ENCODE results near the gene UPK2.
A peak's percentile ranks its signal among the peaks of the same experiment; 100 is the strongest.

Gene UPK2

DNA sequence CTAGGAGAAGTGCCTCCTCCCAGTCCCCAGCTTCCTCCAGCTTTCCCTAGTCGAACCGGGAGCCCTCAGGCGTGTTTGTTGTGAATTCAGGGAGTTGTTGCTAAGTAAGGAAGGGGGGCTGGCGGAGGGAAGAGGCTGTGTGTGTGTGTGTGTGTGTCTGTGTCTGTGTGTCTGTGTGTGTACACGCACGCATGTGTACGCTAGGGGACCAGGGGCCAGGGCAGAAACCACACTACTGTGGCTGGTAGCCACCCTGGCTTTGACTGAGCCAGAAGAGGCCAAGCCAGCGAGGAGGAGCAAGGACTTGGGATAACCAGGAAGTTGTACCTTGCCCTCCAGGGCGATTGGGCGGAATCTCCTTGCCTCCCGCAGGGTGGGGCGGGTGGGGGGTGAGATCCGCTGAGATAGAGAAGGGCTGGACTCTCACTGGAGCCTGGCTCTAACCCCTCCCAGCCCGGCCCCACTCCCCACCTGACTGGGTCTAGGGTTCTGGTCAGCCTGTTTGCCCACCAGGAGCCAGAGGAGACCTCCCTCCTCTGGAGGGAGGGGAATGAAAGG lies 37.9 kb upstream of the UPK2 start:
- peaks cover 2% of the 10 kb centered on the region for H3K79me2 ChIP-seq
- no peak overlapping the region for H2AFZ ChIP-seq
- H3K27ac ChIP-seq: peak overlapping the region; percentile 51
- peak overlapping the region; percentile 13 for H3K4me2 ChIP-seq (ENCODE audit: low read length)
- H3K4me1 ChIP-seq: peaks cover 33% of the 10 kb centered on the region
- H3K9ac ChIP-seq: no peak overlapping the region
- H3K27me3 ChIP-seq (ENCODE audit: control insufficient read depth, insufficient read depth, low read length): no peaks in the 10 kb centered on the region
- no peaks in the 10 kb centered on the region for H3K9me3 ChIP-seq (ENCODE audit: control insufficient read depth, low read length)
- H3K4me3 ChIP-seq (ENCODE audit: low read depth, low read length): no peak overlapping the region
- H3K36me3 ChIP-seq (ENCODE audit: control insufficient read depth, insufficient read depth, low read length): no peaks in the 10 kb centered on the region
- TF ChIP-seq, protein P1, sequence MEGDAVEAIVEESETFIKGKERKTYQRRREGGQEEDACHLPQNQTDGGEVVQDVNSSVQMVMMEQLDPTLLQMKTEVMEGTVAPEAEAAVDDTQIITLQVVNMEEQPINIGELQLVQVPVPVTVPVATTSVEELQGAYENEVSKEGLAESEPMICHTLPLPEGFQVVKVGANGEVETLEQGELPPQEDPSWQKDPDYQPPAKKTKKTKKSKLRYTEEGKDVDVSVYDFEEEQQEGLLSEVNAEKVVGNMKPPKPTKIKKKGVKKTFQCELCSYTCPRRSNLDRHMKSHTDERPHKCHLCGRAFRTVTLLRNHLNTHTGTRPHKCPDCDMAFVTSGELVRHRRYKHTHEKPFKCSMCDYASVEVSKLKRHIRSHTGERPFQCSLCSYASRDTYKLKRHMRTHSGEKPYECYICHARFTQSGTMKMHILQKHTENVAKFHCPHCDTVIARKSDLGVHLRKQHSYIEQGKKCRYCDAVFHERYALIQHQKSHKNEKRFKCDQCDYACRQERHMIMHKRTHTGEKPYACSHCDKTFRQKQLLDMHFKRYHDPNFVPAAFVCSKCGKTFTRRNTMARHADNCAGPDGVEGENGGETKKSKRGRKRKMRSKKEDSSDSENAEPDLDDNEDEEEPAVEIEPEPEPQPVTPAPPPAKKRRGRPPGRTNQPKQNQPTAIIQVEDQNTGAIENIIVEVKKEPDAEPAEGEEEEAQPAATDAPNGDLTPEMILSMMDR (IDR thresholded peaks at IDR 0.05): no peak

DNA sequence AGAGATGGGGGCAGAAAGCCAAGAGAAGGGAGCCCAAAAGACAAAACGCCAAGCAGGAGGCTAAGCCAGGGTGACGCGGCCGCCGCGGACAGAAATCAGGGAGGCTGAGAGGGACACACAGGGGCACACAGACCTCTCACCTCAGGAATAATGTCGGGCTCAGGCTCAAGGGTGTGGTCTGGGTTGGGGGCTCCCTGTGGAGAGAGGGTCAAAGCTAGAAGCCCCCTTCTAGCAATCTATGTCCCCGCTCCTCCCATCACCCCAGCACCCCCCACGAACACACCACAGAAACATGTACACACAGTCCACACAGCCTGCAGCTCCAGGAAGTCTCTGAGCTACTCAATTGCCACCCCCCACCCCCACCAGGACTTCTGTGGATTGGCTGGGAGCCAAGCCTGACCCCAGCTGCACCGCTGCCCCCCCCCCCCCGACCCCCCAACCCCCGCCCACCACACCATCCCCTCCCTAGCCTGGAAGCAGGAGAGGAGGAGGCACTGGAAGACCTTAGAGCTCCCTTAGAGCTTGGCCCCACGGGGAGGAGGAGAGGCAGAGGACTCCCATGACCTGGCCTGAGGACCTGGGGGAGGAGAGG lies 37.3 kb upstream of the UPK2 start:
- TF ChIP-seq, protein P1 (IDR thresholded peaks at IDR 0.05): no peak
- Histone ChIP-seq H3K79me2 (peaks cover 3% of the 10 kb centered on the region), H3K4me3 (ENCODE audit: low read depth, low read length) (no peak overlapping the region), H3K36me3 (ENCODE audit: control insufficient read depth, insufficient read depth, low read length) (no peaks in the 10 kb centered on the region), H3K9ac (no peak overlapping the region), H3K27me3 (ENCODE audit: control insufficient read depth, insufficient read depth, low read length) (no peaks in the 10 kb centered on the region), H2AFZ (no peak overlapping the region), H3K4me2 (ENCODE audit: low read length) (peak overlapping the region; percentile 55), H3K27ac (peak overlapping the region; percentile 51), H3K9me3 (ENCODE audit: control insufficient read depth, low read length) (no peaks in the 10 kb centered on the region), H3K4me1 (peaks cover 34% of the 10 kb centered on the region)

DNA sequence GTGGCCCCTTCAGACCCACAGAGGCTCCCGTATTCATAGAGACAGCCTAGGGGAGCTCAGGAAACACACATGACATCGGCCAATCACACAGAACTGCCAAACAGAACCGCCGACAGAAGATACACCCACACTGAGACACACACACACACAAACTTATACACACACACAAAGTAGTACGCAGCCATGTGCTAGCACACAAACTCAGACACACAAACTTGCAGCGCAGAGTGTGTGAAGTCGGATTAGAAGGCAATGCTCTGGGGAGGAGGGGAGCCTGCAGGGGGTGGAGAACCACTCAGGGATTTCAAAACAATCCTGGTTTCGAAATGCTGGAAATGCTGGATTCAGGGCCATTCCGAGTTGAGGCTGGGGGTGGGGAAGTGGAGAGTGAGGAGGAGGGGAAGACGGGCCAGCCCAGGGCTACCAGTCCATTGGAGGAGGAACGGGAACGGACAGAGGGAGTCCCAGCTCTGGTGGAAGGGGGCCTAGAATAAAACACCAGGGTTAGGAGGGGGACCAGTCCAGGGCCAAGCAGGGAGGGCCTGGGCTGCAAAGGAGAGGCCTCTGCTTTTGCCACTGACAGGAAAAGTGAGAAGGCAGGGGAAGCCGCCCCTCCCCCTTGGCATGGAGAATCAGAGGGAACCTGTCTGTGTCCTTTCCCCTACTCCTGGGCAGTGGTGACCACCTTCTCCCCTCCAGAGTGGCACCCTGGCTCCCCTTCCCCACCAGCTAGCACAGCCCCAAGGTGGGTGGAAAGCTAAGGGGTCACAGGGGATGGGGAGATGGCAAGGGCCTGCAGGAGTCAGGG lies 34.8 kb upstream of the UPK2 start:
- Histone ChIP-seq H3K4me3 (ENCODE audit: low read depth, low read length) (peak overlapping the region; percentile 47), H3K27me3 (ENCODE audit: control insufficient read depth, insufficient read depth, low read length) (no peaks in the 10 kb centered on the region), H3K79me2 (peaks cover 6% of the 10 kb centered on the region), H3K27ac (peak overlapping the region; percentile 53), H3K9ac (no peak overlapping the region), H3K4me1 (peaks cover 35% of the 10 kb centered on the region), H3K9me3 (ENCODE audit: control insufficient read depth, low read length) (no peaks in the 10 kb centered on the region), H3K36me3 (ENCODE audit: control insufficient read depth, insufficient read depth, low read length) (no peaks in the 10 kb centered on the region), H3K4me2 (ENCODE audit: low read length) (peak overlapping the region; percentile 91), H2AFZ (no peak overlapping the region)
- TF ChIP-seq, protein P1 (IDR thresholded peaks at IDR 0.05): no peak

DNA sequence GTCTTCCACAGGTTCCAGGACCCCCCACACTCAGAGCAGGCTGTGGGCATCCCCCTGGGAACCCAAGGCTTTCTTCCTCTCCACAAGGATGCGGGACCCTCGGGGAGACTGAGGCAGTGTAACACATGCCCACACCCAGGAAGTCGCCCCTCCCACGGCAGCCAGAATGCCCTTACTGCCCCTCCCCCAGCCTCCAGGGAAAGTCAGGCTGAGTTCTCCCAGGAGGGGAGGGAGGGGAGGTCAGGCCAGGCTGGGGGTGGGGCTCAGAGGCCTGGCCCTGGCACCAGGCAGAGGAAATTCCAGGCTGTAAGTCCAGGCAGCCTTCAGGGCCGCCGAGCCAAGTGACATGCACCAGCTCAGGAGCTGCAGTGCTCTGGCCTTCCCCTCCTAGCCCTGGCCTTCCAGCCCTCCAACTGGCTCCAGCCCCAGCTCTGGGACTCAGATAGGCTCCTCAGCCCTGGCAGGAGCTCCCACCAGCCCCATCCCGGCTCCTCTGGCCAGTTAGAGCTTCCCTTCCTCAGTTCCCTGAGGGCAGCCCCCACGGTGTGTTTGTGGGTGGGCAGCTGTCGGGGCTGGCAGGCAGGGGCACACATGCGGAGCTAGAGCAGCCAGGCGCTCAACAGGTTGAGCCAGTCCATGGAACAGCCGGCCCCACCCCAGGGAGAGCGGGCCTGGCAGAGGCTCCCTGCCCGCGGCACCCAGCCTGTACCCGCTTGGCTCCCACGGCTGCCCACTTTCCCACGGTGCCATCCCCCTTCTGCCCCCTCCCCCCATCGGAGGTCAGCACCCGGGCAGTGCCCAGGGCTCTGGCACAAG lies 34.0 kb upstream of the UPK2 start:
- H3K4me3 ChIP-seq (ENCODE audit: low read depth, low read length): peak overlapping the region; percentile 47
- no peak overlapping the region for H2AFZ ChIP-seq
- peaks cover 35% of the 10 kb centered on the region for H3K4me1 ChIP-seq
- no peaks in the 10 kb centered on the region for H3K36me3 ChIP-seq (ENCODE audit: control insufficient read depth, insufficient read depth, low read length)
- H3K9ac ChIP-seq: no peak overlapping the region
- H3K4me2 ChIP-seq (ENCODE audit: low read length): peak overlapping the region; percentile 91
- H3K27ac ChIP-seq: peak overlapping the region; percentile 53
- TF ChIP-seq, protein P1 (IDR thresholded peaks at IDR 0.05): no peak
- no peaks in the 10 kb centered on the region for H3K27me3 ChIP-seq (ENCODE audit: control insufficient read depth, insufficient read depth, low read length)
- peaks cover 4% of the 10 kb centered on the region for H3K79me2 ChIP-seq
- no peaks in the 10 kb centered on the region for H3K9me3 ChIP-seq (ENCODE audit: control insufficient read depth, low read length)

Data from parathyroid adenoma (tissue), 2 donors.